SK-N-SH treated with all-trans-retinoic acid at 6 μM for 48 hours (cell line): ENCODE results near the gene ABCC1.

ENCODE experiments used
- ARNTL ChIP-seq: fragments of 450-650 bp; formaldehyde crosslinking; IDR thresholded peaks from 2 replicates; pipeline ENCODE4 v1.5.0; 2020; ENCODE audit warnings: low read depth, mild to moderate bottlenecking, moderate library complexity, borderline replicate concordance
- CREB5 ChIP-seq: fragments of 250-450 bp; sonication (Bioruptor Pico); IDR thresholded peaks from 2 replicates; pipeline ENCODE4 v1.5.1; 2020; ENCODE audit warnings: low read depth, mild to moderate bottlenecking, moderate library complexity
- ISL1 ChIP-seq: fragments of 250-450 bp; sonication (Bioruptor Pico); IDR thresholded peaks from 2 replicates; pipeline ENCODE4 v2.1.2; 2022; ENCODE audit warnings: mild to moderate bottlenecking, moderate library complexity
- OSR1 ChIP-seq: fragments of 250-450 bp; sonication (Bioruptor Pico); IDR thresholded peaks from 2 replicates; pipeline ENCODE4 v1.8.0; 2022; ENCODE audit warnings: moderate library complexity, mild to moderate bottlenecking, inconsistent platforms
- RARB ChIP-seq: fragments of 250-450 bp; sonication (Bioruptor Pico); IDR thresholded peaks from 2 replicates; pipeline ENCODE4 v1.8.0; 2021; ENCODE audit warnings: mild to moderate bottlenecking, moderate library complexity
- ZFP3 ChIP-seq: fragments of 250-450 bp; sonication (Bioruptor Pico); IDR thresholded peaks from 2 replicates; pipeline ENCODE4 v1.5.0; 2020; ENCODE audit warnings: mild to moderate bottlenecking, moderate library complexity
- TF ChIP-seq, protein P1 (sequence below): fragments of 250-450 bp; sonication (Bioruptor Pico); IDR thresholded peaks from 2 replicates; pipeline ENCODE4 v1.8.0; 2020; ENCODE audit warnings: mild to moderate bottlenecking, moderate library complexity, borderline replicate concordance

DNA sequence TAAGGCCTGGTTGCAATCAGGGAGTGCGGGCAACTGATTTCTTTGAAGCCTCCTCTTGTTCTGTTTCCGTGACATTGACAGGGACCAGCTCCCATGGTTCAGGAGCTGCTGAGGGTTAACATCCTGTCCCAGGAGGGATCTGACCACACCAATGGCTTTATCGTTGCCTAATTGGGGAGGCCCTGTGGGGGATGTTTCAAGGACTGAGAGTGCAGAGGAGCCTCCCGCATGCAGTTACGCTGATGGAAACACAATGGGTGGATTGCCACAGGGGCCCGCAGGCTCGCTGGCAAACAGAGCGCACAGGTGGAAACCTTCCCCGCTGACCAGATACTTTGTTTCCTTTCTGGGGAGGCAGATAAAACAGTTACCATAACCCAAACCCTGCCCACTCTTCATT is 23.8 kb upstream of the ABCC1 start:
- TF ChIP-seq ARNTL (no peak), ISL1 (CRISPR knock-in tag) (no peak), OSR1 (CRISPR knock-in tag) (no peak), RARB (CRISPR knock-in tag) (no peak), CREB5 (CRISPR knock-in tag) (no peak), ZFP3 (CRISPR knock-in tag) (no peak)
- TF ChIP-seq, protein P1, sequence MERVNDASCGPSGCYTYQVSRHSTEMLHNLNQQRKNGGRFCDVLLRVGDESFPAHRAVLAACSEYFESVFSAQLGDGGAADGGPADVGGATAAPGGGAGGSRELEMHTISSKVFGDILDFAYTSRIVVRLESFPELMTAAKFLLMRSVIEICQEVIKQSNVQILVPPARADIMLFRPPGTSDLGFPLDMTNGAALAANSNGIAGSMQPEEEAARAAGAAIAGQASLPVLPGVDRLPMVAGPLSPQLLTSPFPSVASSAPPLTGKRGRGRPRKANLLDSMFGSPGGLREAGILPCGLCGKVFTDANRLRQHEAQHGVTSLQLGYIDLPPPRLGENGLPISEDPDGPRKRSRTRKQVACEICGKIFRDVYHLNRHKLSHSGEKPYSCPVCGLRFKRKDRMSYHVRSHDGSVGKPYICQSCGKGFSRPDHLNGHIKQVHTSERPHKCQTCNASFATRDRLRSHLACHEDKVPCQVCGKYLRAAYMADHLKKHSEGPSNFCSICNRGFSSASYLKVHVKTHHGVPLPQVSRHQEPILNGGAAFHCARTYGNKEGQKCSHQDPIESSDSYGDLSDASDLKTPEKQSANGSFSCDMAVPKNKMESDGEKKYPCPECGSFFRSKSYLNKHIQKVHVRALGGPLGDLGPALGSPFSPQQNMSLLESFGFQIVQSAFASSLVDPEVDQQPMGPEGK: no peak
